H9 (cell line): ENCODE measurements around the gene PRDM5. TPM values are rescaled to one million over a fixed set of nuclear protein-coding genes. Genes with fewer than 3 reads are reported as not detected.

Experiments used
- DNase-seq: peaks from one replicate; pipeline ENCODE4 v3.0.0-alpha.2; 2017
- H2AFZ ChIP-seq: one replicate; pipeline ENCODE4 v1.6.1; 2013; ENCODE audit warnings: mild to moderate bottlenecking, low read length, control low read depth, moderate library complexity
- H2AK5ac ChIP-seq: 2 replicates; pipeline ENCODE4 v1.6.1; 2013; ENCODE audit warnings: low read length, control low read depth, mixed read lengths; ENCODE audit not compliant: insufficient read length
- H2BK120ac ChIP-seq: one replicate; pipeline ENCODE4 v1.6.1; 2013; ENCODE audit warnings: low read depth, mild to moderate bottlenecking, low read length, control low read depth, inconsistent platforms; ENCODE audit not compliant: poor library complexity, severe bottlenecking
- H2BK12ac ChIP-seq: 2 replicates; pipeline ENCODE4 v1.6.1; 2013; ENCODE audit warnings: low read length, control low read depth, mixed read lengths, low read depth; ENCODE audit not compliant: insufficient read length
- H2BK15ac ChIP-seq: 2 replicates; pipeline ENCODE4 v1.6.1; 2013; ENCODE audit warnings: low read depth, low read length, control low read depth
- H2BK20ac ChIP-seq: one replicate; pipeline ENCODE4 v1.6.1; 2013; ENCODE audit warnings: low read depth, mild to moderate bottlenecking, low read length, control low read depth, inconsistent platforms; ENCODE audit not compliant: poor library complexity, severe bottlenecking
- H2BK5ac ChIP-seq: 2 replicates; pipeline ENCODE4 v1.6.1; 2013; ENCODE audit warnings: low read length, control low read depth, mixed read lengths; ENCODE audit not compliant: insufficient read length
- H3K14ac ChIP-seq: 2 replicates; pipeline ENCODE4 v1.6.1; 2013; ENCODE audit warnings: low read length, control low read depth; ENCODE audit not compliant: insufficient read depth
- H3K18ac ChIP-seq: 2 replicates; pipeline ENCODE4 v1.6.1; 2013; ENCODE audit warnings: low read depth, mild to moderate bottlenecking, mixed read lengths, low read length, control low read depth; ENCODE audit not compliant: insufficient read length
- H3K23ac ChIP-seq: 2 replicates; pipeline ENCODE4 v1.6.1; 2013; ENCODE audit warnings: low read length, control low read depth, mixed read lengths, low read depth; ENCODE audit not compliant: insufficient read length
- H3K23me2 ChIP-seq: 2 replicates; pipeline ENCODE4 v1.6.1; 2013; ENCODE audit warnings: low read depth, mild to moderate bottlenecking, mixed read lengths, low read length, control low read depth; ENCODE audit not compliant: insufficient read length, poor library complexity, severe bottlenecking
- H3K27ac ChIP-seq: 2 replicates; pipeline ENCODE4 v1.5.1; 2013; ENCODE audit warnings: low read length, control low read depth, mixed read lengths, low read depth; ENCODE audit not compliant: insufficient read length
- H3K27me3 ChIP-seq: 2 replicates; pipeline ENCODE4 v1.6.1; 2013; ENCODE audit warnings: low read length, control low read depth, inconsistent platforms; ENCODE audit not compliant: insufficient read depth
- H3K4ac ChIP-seq: 2 replicates; pipeline ENCODE4 v1.6.1; 2013; ENCODE audit warnings: low read depth, mild to moderate bottlenecking, control low read depth, inconsistent platforms, low read length, moderate library complexity
- H3K4me1 ChIP-seq: 2 replicates; pipeline ENCODE4 v1.6.1; 2013; ENCODE audit warnings: low read length, control low read depth, inconsistent platforms; ENCODE audit not compliant: insufficient read depth
- H3K4me2 ChIP-seq: 2 replicates; pipeline ENCODE4 v1.6.1; 2013; ENCODE audit warnings: low read length, control low read depth, mixed read lengths; ENCODE audit not compliant: insufficient read length, insufficient read depth
- H3K56ac ChIP-seq: 2 replicates; pipeline ENCODE4 v1.6.1; 2013; ENCODE audit warnings: low read depth, mild to moderate bottlenecking, mixed read lengths, low read length, control low read depth; ENCODE audit not compliant: insufficient read length
- H3K79me1 ChIP-seq: 2 replicates; pipeline ENCODE4 v1.6.1; 2013; ENCODE audit warnings: low read depth, mild to moderate bottlenecking, moderate library complexity, low read length, control low read depth, inconsistent platforms; ENCODE audit not compliant: insufficient read depth, poor library complexity, severe bottlenecking
- H3K79me2 ChIP-seq: 2 replicates; pipeline ENCODE4 v1.6.1; 2013; ENCODE audit warnings: low read length, control low read depth, inconsistent platforms; ENCODE audit not compliant: insufficient read depth
- H3K9ac ChIP-seq: 2 replicates; pipeline ENCODE4 v1.6.1; 2013; ENCODE audit warnings: low read length, control low read depth, mixed read lengths; ENCODE audit not compliant: insufficient read length; ENCODE audit errors: extremely low read depth
- H3K9me3 ChIP-seq: one replicate; pipeline ENCODE4 v1.6.1; 2013; ENCODE audit warnings: low read depth, low read length, inconsistent platforms; ENCODE audit not compliant: control insufficient read depth
- H3T11ph ChIP-seq: one replicate; pipeline ENCODE4 v1.6.1; 2013; ENCODE audit warnings: mild to moderate bottlenecking, low read length, control low read depth, inconsistent platforms
- H4K20me1 ChIP-seq: one replicate; pipeline ENCODE4 v1.6.1; 2013; ENCODE audit not compliant: control insufficient read depth, insufficient read length, insufficient read depth
- H4K5ac ChIP-seq: 2 replicates; pipeline ENCODE4 v1.6.1; 2013; ENCODE audit warnings: low read depth, mild to moderate bottlenecking, mixed read lengths, low read length, control low read depth; ENCODE audit not compliant: insufficient read length
- H4K8ac ChIP-seq: replicated peaks from 2 replicates; pipeline ENCODE4 v1.6.1; 2013; ENCODE audit warnings: low read length, control low read depth, mixed read lengths, low read depth; ENCODE audit not compliant: insufficient read length
- H4K91ac ChIP-seq: 2 replicates; pipeline ENCODE4 v1.6.1; 2013; ENCODE audit warnings: low read depth, mild to moderate bottlenecking, moderate library complexity, mixed read lengths, low read length, control low read depth; ENCODE audit not compliant: insufficient read length
- H3K27ac Mint-ChIP-seq, 3 experiments: 2 replicates in 2 of 3; 3 replicates in 1 of 3; pipeline ENCODE4 v1.8.0; 2020 to 2021; ENCODE audit warnings: mixed read lengths in 3 of 3, mild to moderate bottlenecking in 1 of 3, moderate library complexity in 1 of 3
- H3K27me3 Mint-ChIP-seq: 2 replicates; pipeline ENCODE4 v1.8.0; 2021; ENCODE audit warnings: low read depth, mild to moderate bottlenecking, moderate library complexity, mixed read lengths
- H3K36me3 Mint-ChIP-seq, 3 experiments: 2 replicates in 2 of 3; 3 replicates in 1 of 3; pipeline ENCODE4 v1.8.0; 2020 to 2021; ENCODE audit warnings: low read depth in 3 of 3, mixed read lengths in 3 of 3; ENCODE audit not compliant: insufficient read depth in 1 of 3
- H3K4me1 Mint-ChIP-seq, 2 experiments: 2 replicates each; pipeline ENCODE4 v1.8.0; 2020; ENCODE audit warnings: mixed read lengths in 2 of 2
- H3K4me3 Mint-ChIP-seq, 2 experiments: 2 replicates in 1 of 2; 3 replicates in 1 of 2; pipeline ENCODE4 v1.8.0; 2020 to 2021; ENCODE audit warnings: mild to moderate bottlenecking in 2 of 2, mixed read lengths in 2 of 2, moderate library complexity in 1 of 2
- H3K9me3 Mint-ChIP-seq, 2 experiments: 2 replicates in 1 of 2; 3 replicates in 1 of 2; pipeline ENCODE4 v1.8.0; 2020; ENCODE audit warnings: mild to moderate bottlenecking in 2 of 2, mixed read lengths in 2 of 2, moderate library complexity in 1 of 2
- CTCF ChIP-seq: fragments of 200-600 bp; sonication (generic); conservative IDR thresholded peaks from 3 replicates; pipeline ENCODE4 v1.8.0; 2021; ENCODE audit warnings: antibody characterized with exemption, mild to moderate bottlenecking
- total RNA-seq: library from RNA; stranded (reverse); gene quantifications from 2 replicates; pipeline ENCODE4 v1.2.1, GENCODE V29; 2021

The PRDM5 gene
- total RNA-seq, 1 experiment from 2014 or later: 21.7 TPM

GRCh38 chr4:120886191-120886590 lies 36.3 kb downstream of the PRDM5 start:
- Mint-ChIP-seq H3K9me3 (peaks cover 1 to 6% of the 10 kb centered on the region in 2 experiments; a peak in 4 of 5 replicates), H3K36me3 (peaks cover 11 to 27% (median 22%) of the 10 kb centered on the region in 3 experiments)
- no peaks in the 10 kb centered on the region for H4K20me1 ChIP-seq

More at GRCh38 chr4:120886191-120886590, 36.3 kb downstream of the PRDM5 start:
- H3K79me2 ChIP-seq: no peaks in the 10 kb centered on the region
- H2BK15ac ChIP-seq: no peak overlapping the region
- no peaks in the 10 kb centered on the region for H3K79me1 ChIP-seq
- no peak overlapping the region for H3K18ac ChIP-seq
- no peaks in the 10 kb centered on the region for H3K9me3 ChIP-seq
- Mint-ChIP-seq H3K4me3 (no peak overlapping the region), H3K4me1 (no peaks in the 10 kb centered on the region), H3K27me3 (no peaks in the 10 kb centered on the region; the same call in 1 of the 2 replicates), H3K27ac (no peak overlapping the region)
- no peak overlapping the region for H2AFZ ChIP-seq
- no peak overlapping the region for H2AK5ac ChIP-seq
- no peak for TF ChIP-seq CTCF
- no peak overlapping the region for H3K27ac ChIP-seq
- no peak overlapping the region for H3K4me2 ChIP-seq
- no peak overlapping the region for H2BK120ac ChIP-seq
- no peaks in the 10 kb centered on the region for H3K27me3 ChIP-seq
- H2BK20ac ChIP-seq: no peak overlapping the region
- H2BK12ac ChIP-seq: no peak overlapping the region
- H3K4ac ChIP-seq: no peak overlapping the region
- H4K91ac ChIP-seq: no peak overlapping the region
- no peak overlapping the region for H2BK5ac ChIP-seq
- H3T11ph ChIP-seq: no peak overlapping the region
- no peak for DNase-seq
- no peak overlapping the region for H3K56ac ChIP-seq
- H3K14ac ChIP-seq: no peak overlapping the region
- H3K9ac ChIP-seq: no peak overlapping the region
- no peaks in the 10 kb centered on the region for H3K4me1 ChIP-seq
- no peak overlapping the region for H3K23ac ChIP-seq
- H4K8ac ChIP-seq: no peak overlapping the region
- H4K5ac ChIP-seq: no peak overlapping the region
- no peaks in the 10 kb centered on the region for H3K23me2 ChIP-seq
